Measurements from ENCODE around the gene KBTBD4.
A peak's percentile ranks its signal among the peaks of the same experiment; 100 is the strongest.
"Not testable (repeated sequence)": the region's sequence is repeated elsewhere in the genome, so short reads cannot be mapped to it uniquely, and the experiment has no call there.

Gene KBTBD4

DNA sequence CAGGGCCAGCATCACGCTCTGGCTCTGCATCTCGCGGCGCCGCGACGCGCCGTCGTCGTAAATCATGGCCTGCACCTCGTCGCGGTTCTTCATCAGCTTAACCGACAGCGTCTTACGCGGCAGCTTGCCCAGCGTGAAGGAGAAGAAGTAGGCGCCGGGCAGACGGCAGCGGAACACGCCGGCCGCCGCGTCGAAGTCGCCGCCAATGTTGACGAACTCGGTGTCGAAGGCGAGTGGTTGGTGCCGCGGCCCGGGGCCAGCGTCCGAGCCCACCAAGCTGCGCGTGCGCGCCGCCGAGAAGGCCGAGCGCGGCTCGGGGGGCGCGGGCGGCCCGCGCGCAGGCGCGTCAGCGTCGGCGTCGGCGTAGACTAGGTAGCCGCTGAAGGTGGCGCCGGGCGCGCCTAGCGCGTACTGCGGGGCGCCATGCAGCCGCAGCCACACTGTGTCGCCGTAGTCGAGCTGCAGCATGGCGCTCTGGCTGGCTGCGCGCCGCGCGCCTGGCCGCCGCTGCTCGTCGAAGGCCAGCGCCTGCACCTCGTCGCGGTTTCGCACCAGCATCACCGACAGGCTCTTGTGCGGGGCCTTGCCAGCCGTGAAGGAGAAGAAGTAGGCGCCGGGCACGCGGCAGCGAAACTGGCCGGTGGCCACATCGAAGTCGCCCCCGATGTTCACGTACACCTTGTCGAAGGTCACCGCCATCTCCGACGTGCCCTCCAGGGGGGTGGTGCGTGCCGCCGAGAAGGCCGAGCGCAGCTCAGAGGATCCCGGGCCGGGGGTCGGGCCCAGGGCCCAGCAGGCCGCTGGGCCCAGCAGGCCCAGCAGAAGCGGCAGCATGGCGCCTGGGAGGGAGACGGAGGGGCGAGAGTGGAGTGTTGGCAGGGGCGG lies 11.4 kb upstream of the KBTBD4 start:
- no peak for DNase-seq (ENCODE audit: low spot score)

DNA sequence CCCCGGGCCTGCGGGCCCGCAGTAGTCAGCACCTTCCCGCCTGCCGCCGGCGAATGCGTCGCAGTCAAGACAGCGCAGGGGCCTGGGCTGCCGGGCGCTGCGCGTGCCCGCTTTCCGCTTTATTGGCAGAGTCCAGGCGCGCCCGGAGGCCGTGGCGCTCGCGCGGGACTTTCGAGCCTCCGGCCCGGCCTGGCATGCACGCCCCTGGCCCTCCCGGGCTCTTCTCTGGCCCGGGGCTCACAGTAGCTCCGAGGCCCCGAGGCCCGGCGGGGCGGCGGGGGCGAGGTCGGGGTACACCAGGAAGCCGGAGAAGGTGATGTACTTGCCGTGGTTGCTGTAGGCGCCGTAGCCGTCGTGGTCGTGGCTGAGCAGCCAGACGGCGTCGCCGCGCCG lies 10.8 kb upstream of the KBTBD4 start:
- no peak for DNase-seq (ENCODE audit: low spot score)

DNA sequence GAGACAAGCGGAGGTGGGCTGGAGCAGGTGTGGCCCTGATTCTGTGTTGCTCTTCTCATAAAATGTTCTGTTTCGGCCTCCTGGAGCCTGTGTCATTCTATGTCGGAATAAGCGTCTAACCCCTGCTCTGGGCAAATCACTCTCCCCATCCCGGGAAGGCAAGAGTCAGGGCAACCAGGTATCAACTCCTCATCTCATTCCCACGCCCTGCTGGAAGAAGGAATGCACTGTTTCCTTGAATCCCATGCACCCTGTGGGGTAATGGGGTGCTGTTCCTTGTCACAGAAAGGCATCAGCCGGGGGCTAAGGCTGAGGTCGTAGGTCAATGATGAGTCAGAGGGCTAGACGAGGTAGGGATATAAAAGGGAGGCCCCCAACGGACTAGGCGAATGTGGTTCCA lies 10.3 kb upstream of the KBTBD4 start:
- DNase-seq (ENCODE audit: low spot score), result no peak

DNA sequence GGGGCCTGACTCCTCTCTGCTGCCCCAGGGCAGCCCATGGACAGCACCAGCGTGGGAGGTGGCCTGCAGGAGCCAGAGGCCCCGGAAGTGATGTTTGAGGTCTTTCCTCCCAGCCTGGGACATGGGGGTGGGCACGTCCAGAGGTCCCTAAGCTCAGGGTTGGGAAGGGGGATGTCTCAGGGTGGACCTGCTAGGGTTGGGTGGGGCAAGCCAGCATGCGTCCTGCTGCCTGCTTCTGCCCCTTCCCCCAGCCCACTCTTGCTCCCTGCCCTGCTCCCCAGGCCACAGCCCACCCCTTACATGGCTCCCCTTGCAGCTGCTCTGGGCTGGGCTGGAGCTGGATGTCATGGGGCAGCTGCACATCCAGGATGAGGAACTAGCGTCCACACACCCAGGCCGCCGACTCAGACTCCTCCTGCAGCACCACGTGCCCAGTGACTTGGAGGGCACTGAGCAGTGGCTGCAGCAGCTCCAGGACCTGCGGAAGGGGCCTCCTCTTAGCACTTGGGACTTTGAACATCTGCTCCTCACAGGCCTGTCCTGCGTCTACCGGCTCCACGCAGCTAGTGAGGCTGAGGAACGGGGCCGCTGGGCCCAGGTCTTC lies 9.1 kb upstream of the KBTBD4 start:
- DNase-seq (ENCODE audit: low spot score), result peak; percentile 43

DNA sequence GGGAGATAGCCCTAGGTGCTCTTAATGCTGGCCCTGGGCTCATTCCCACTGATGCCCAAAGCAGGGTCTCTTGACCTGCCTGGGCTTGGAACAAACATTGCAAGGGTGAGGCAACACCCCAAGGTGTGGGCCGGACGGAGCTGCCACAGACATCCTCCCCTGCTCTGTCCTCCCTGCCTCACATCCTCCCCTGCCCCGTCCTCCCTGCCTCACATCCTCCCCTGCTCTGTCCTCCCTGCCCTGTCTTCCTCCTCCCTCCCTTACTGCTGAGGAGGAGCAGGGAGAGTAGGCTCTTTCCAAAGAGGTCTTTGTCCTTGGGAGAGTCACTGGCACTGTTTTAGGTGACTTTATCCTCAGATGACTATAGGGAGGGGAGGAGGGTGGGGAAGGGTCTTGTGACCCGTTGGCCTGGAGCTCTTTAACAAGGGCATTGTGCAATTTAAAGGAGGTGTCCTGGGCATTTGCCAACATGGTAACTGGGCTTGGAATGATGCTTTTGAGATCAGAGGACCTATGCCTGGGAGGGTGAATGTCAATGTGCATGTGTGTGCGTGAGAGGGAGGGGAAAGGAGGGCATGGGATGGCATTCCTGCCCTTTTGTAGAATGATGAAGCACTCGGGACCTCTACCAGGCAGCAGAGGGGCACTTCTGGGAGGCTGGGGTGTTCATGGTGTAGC lies 8.4 kb upstream of the KBTBD4 start:
- DNase-seq (ENCODE audit: low spot score), result no peak

DNA sequence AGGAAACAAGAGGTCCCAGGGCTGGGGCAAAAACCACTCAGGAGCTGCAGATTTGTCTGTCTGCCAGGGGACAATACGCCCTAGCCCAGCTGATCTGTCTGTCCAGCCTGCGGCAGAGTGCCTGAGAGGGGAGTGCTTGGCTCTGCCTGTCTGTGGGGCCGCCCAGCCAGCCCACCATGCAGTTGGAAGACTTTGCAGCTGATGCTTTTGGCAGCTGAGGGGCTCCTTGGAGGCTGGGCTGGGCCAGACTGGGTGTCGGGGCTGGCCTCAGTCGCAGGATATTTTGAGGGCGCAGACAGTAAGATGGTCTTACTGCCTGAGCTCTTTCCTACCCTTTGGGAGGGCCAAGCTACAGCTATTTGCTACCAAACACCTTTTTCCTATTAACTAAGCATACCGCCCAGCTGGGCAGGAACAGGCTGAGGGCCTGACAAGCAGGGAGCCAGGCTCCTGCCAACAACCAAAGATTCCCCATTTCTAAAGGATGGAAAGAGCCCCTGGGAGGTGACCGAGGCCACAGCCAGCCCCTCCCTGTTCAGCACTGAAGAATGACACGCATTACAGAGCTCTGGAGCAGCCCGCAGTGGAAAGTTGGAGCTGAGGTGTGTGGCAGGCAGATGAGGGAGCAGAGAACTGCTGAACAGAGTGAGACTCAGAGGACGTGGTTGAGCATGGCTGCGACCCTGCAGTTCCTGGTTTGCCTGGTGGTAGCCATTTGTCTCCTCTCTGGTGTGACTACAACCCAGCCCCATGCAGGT lies 7.5 kb upstream of the KBTBD4 start, which contains the start of gene FAM180B:
FAM180B (plus strand) TSS at position 581 of the 758 bp plus-strand sequence; CDS start at position 672, 91 bp downstream.
- no peak for DNase-seq (ENCODE audit: low spot score)

DNA sequence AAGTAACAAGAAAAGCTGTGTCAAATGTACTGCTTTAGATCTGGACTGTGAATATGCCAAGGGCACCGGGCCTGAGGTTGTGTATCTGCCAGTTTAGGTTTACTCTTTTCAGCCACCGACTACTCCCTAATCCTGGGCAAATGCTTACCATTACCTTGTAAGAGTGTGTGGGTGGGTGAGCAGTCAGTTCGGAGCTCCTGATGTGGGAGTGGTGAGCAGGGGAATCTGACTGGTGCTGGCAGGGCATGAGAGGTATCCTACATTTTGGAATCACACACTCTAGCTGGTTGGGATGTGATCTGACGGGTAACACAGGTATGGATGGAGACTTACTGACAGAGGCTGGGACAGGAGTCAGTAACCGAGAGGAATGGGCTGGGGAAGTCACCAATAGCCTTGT lies 5.1 kb upstream of the KBTBD4 start:
- DNase-seq (ENCODE audit: low spot score), result no peak

DNA sequence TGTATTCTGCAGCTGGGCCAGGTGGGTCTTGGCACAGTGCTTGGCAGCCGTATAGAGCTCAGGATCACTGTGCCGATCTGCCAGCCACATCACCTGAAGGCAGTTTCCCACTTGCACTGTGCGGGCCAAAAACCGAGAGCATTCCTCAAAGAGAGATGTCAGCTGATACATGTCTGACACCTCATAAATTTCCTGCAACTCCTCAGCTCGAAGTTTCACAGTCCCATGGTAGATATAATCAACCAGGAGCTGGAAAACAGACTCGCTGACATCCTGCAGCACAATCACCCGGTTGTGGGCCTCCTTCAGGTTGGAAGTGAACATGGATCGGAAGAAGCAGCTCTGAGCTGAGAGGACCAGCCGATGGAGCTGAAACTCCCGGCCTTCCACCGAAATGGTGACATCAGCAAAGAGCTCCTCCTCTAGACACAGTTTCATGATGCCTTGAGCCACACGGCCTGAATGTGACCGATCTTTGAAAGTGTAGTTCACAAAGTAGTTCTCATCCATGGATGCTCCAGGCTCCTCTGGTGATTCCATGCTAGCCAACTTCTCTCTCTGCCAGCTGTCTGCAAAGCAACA lies 1.2 kb downstream of the KBTBD4 start:
- DNase-seq (ENCODE audit: low spot score), result no peak

DNA sequence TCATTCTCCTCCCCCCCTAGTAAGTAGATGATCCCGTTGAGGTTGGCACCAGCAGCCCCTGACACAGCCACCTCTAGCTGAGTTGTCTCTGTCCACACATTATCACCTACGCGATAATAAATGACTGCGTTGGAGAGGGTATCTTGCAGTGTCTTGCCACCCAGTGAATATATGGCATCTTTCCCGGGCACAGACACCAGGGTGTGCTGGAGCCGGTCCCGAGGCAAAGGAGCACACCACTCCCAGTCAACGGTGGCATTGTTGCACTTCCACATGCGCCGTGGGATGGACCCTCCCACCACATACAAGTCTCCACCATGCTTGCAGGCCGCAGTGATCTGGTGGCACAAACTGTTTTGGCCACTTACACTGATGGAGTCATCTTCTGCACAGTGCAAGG lies 5.4 kb downstream of the KBTBD4 start:
- DNase-seq (ENCODE audit: low spot score), result no peak

DNA sequence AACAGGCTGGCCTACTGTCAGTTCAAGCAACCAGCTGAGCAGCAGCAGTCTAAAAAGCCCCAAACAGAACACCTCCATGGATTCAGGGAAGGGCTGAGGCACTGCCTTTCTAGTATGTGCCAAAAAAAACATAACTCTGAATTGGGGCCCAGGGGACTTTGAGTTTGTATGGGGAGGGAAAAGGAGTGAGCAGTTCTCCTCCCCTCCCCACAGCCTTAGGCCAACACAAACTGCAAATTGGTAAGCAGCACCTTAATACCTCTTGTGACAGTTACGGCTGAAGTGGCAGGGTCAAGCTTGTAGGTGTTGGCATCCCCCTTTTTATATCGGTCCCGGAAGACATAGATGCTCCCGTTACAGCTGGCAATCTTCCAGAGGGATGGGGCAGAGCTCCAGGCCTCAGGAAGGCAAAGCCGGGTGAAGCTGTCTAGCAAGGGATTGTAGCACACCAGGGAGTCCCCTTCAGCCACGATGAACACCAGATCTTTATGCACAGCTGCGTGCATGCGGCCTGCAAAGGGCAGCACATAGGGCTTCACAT lies 6.0 kb downstream of the KBTBD4 start:
- DNase-seq (ENCODE audit: low spot score), result no peak

DNA sequence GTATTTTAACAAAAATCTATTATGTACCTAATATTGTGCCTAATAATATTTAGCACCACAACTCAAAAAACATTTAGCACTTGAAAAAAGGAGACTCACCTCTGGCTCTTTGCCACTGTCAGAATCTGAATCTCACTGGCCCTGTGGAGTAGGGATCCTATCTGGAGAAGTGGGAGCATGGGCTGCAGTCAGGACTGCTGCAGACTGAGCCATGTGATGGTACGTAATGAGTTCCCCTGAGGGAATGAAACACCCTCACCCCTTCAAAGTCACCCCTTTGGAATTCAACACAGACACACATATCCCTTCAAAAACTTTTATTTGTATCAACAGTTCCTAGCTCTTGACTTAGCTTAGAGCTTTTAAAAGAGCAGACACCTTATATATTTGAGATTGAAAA lies 6.9 kb downstream of the KBTBD4 start:
- no peak for DNase-seq (ENCODE audit: low spot score)

DNA sequence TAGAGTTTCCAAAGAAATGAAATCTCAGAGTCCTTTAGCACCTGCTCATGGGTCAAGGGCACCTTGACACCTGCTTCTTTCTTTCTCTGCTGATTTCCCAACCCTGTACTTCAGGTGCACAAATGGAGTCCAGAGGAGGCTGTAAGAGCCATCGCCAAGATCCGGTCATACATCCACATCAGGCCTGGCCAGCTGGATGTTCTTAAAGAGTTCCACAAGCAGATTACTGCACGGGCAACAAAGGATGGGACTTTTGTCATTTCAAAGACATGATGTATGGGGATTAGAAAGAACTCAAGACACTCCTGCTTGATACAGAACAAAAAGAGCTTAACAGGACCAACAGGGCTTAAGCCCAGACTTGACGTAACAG lies 7.4 kb downstream of the KBTBD4 start:
- no peak for DNase-seq (ENCODE audit: low spot score)

DNA sequence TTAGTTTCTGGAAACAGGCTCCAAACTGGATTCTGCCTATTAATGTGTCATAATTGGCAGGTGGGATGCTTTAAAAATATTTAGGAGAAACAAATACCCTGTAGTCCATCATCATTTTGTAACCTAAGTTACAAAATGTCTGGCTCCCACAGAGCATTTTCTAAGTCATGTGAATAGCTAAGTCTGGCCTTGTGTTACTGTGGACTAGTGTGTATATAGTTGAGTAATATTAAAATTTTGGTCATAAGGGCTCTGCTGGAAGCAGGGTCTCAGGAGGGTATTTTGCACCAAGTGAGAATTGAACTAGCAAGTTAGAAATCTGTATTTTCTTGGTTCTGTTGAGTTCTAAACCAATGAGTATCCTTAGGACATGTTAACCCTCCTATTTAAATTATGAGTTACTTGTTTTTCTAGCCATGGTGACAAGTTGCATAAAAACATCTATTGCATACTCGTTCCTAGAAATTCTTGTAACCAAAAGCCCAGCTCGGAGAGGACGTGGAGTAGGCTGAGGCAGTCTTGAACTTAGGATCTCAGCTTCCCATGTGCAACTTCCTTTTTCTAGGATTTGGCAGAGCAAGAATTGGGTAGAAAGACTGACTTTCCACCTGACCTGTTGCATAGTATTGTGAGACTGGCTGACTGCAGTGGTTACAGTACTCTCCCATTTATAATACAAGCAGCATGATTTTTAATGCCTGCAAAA lies 8.0 kb downstream of the KBTBD4 start:
- no peak for DNase-seq (ENCODE audit: low spot score)

DNA sequence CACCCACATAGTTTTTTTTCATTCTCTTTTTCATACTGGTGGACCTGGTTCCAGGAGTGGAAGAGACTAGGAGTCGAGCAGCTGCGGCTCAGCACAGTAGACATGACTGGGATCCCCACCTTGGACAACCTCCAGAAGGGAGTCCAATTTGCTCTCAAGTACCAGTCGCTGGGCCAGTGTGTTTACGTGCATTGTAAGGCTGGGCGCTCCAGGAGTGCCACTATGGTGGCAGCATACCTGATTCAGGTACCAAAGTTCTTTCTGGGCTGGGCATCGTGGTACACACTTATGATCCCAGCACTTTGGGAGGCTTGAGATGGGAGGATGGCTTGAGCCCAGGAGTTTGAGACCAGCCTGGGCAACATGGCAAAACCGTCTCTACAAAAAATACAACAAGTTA lies 9.1 kb downstream of the KBTBD4 start:
- DNase-seq (ENCODE audit: low spot score), result no peak

DNA sequence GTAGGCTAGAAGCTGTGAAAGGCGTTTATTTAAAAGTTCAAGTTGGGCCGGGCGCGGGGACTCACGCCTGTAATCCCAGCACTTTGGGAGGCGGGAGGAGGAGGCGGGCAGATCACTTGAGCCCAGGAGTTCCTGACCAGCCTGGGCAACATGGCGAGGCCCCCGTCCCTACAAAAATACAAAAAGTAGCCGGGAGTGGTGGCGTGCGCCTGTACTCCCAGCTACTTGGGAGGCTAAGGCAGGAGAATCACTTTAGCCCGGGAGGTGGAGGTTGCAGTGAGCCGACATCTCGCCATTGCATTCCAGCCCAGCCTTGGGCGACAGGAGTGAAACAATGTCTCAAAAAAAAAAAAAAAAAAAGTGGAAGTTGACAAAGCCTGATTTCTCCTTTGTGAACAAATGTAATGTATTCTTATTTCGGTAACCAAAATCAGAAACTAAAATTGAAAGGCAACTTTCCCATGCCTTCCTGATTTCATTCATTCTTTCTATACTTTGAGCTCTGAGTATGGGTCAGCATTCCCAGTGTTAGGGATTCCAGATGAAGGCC lies 12.5 kb downstream of the KBTBD4 start:
- no peak for DNase-seq (ENCODE audit: low spot score)

DNA sequence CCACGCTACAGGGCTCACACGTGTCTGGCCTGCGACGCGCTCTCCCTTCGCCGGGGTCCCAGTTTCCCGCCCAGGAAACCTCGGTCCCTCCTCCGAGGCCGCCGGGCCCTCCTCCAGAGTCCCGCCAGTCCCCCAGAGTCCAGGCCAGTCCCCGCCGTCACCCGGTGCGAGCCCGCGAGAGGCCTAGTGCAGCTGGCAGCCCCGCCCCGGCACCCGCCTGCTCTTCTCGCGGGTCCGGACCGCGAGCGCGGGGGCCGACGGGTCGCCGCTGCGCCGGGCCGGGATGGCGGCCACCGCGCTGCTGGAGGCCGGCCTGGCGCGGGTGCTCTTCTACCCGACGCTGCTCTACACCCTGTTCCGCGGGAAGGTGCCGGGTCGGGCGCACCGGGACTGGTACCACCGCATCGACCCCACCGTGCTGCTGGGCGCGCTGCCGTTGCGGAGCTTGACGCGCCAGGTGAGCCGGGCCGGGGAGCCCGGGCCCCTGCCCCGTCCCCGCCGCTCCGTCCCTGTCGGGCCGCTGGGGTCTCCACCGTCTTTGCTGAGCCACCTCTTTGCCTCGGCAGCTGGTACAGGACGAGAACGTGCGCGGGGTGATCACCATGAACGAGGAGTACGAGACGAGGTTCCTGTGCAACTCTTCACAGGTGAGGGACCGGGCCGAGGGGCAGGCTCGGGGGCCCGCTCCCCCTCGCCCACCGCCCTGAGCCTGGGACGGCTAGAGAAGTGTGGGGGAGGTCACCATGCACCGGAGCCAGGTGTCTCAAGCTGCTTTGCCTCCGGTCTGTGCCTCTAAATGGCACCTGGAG lies 13.2 kb downstream of the KBTBD4 start, which contains the start of gene PTPMT1:
PTPMT1 (plus strand) TSS at position 260 of the 809 bp plus-strand sequence; CDS start at position 284, 24 bp downstream.
- peak; percentile 59 for DNase-seq (ENCODE audit: low spot score)

DNA sequence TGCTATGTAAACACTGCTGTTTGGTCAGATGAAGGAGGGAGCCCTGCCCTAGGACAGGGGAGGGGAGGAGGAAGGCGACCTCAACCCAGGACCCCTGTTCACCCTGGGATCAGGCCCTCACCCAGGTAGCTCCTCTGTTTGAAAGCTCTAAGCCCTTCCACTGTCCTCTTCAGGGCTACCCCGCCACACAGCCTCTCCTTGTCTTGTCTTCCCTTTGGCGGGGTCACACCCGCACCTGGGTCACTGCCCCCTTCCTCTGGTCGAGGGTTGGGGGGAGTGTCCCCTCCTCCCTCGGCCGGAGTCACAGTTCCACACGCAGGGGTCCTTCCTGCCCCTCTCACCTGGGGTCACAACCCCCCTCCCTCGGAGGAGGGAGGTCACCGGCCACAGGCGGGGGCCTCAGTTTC lies 13.8 kb downstream of the KBTBD4 start:
- no peak for DNase-seq (ENCODE audit: low spot score)

DNA sequence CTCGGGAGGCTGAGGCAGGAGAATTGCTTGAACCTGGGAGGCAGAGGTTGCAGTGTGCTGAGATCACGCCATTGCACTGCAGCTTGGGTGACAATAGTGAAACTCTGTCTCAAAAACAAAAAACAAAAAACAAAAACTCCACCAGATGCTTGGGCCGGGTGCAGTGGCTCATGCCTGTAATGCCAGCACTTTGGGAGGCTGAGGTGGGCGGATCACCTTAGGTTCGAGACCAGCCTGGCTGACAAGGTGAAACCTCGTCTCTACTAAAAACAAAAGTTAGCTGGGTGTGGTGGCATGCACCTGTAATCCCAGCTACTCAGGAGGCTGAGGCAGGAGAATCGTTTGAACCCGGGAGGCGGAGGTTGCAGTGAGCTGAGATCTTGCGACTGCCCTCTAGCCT lies 14.4 kb downstream of the KBTBD4 start:
- DNase-seq (ENCODE audit: low spot score), result not testable (repeated sequence)

DNA sequence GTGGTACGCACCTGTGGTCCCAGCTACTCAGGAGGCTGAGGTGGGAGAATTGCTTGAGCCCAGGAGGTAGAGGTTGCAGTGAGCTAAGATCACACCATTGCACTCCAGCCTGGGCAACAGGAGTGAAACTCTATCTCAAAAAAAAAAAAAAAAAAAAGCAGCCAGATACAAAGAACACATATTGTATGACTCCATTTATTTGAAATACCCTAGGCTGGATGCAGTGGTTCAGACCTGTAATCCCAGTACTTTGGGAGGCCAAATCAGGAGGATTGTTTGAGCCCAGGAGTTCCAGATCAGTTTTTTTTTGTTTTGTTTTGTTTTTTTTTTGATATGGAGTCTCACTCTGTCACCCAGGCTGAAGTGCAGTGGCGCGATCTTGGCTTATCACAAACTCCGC lies 16.4 kb downstream of the KBTBD4 start:
- not testable (repeated sequence) for DNase-seq (ENCODE audit: low spot score)

Data from SK-N-DZ (cell line).